K562 (cell line): ENCODE measurements around the gene HOMEZ. TPM values are rescaled to one million over a fixed set of nuclear protein-coding genes. Genes with fewer than 3 reads are reported as not detected.

Experiments
- ATAC-seq: fragments of 200-7000 bp; cut with Tn5 transposase; 3 replicates; pipeline ENCODE4 v1.9.1; 2020; ENCODE audit warnings: moderate library complexity
- BruUV-seq: library from RNA; stranded (reverse); fragments of 400-500 nt; replicated peaks from 2 replicates; lab custom pipeline; 2021; lab: Mats Ljungman, UMichigan
- CTCF ChIA-PET: fragments of 300-600 bp; formaldehyde crosslinking; extraction: SDS; loops from one replicate; lab custom pipeline; 2021; ENCODE audit warnings: low intra/inter-chr PET ratio; lab: Yijun Ruan, JAX
- POLR2A ChIA-PET: fragments of 300-600, 350-650 bp; sonication (Branson Sonifier 250); formaldehyde crosslinking; extraction: SDS; loops from one replicate; lab custom pipeline; 2021; ENCODE audit warnings: antibody characterized with exemption, inconsistent platforms; lab: Yijun Ruan, JAX
- DNase-seq, 4 experiments: peaks; one replicate each; pipeline versions ENCODE4 v3.0.0 to v3.0.0-alpha.2; 2011 to 2018; ENCODE audit warnings: low spot score in 3 of 4, mixed read lengths in 3 of 4; ENCODE audit errors: extremely low read depth in 1 of 4
- FAIRE-seq: peaks from 2 replicates; lab custom pipeline; 2011; peaks lifted over from hg19 to GRCh38; lab: Jason Lieb, UNC
- H2AFZ ChIP-seq: 2 replicates; pipeline ENCODE4 v1.6.0; 2011; ENCODE audit warnings: low read depth, low read length, control low read depth, inconsistent platforms
- H3K27ac ChIP-seq: fragments of 200-600 bp; 3 replicates; pipeline ENCODE4 v1.8.0; 2011; ENCODE audit warnings: low read depth, mild to moderate bottlenecking, control low read depth, inconsistent platforms, low read length, moderate library complexity, mixed read lengths; ENCODE audit errors: extremely low read depth
- H3K27me3 ChIP-seq, 2 experiments: fragments of 300-600 bp in 1 of 2; 2 replicates in 1 of 2; 3 replicates in 1 of 2; pipeline versions ENCODE4 v1.6.0 to v1.8.0; 2011; ENCODE audit warnings: inconsistent platforms in 2 of 2, low read length in 2 of 2, mild to moderate bottlenecking in 1 of 2, mixed read lengths in 1 of 2, moderate library complexity in 1 of 2; ENCODE audit not compliant: control insufficient read depth in 2 of 2, insufficient read depth in 2 of 2
- H3K36me3 ChIP-seq: fragments of 300-600 bp; 3 replicates; pipeline ENCODE4 v1.8.0; 2011; ENCODE audit warnings: mild to moderate bottlenecking, low read length, inconsistent platforms; ENCODE audit not compliant: control insufficient read depth, insufficient read depth
- H3K4me1 ChIP-seq, 2 experiments: fragments of 200-600 bp in 1 of 2; replicated peaks in 1 of 2; 2 replicates in 1 of 2; 3 replicates in 1 of 2; pipeline versions ENCODE4 v1.5.1 to v1.8.0; 2011; ENCODE audit warnings: inconsistent platforms in 2 of 2, low read length in 2 of 2, mild to moderate bottlenecking in 1 of 2, mixed read lengths in 1 of 2, moderate library complexity in 1 of 2; ENCODE audit not compliant: control insufficient read depth in 2 of 2, insufficient read depth in 2 of 2
- H3K4me2 ChIP-seq: 2 replicates; pipeline ENCODE4 v1.6.1; 2011; ENCODE audit warnings: low read length, control low read depth, inconsistent platforms, mixed read lengths; ENCODE audit not compliant: insufficient read depth
- H3K4me3 ChIP-seq: fragments of 200-600 bp; sonication (generic), shearing (Covaris generic); 2 replicates; pipeline ENCODE4 v1.5.1; 2016; ENCODE audit warnings: control low read depth, inconsistent platforms
- H3K79me2 ChIP-seq: fragments of 200-600 bp; 3 replicates; pipeline ENCODE4 v1.8.0; 2011; ENCODE audit warnings: low read length, inconsistent platforms; ENCODE audit not compliant: control insufficient read depth, insufficient read depth
- H3K9ac ChIP-seq, 2 experiments: 2 replicates each; pipeline versions ENCODE4 v1.6.0 to v1.6.1; 2011; ENCODE audit warnings: low read depth in 2 of 2, low read length in 2 of 2, control low read depth in 1 of 2, inconsistent platforms in 1 of 2, mild to moderate bottlenecking in 1 of 2, mixed read lengths in 1 of 2; ENCODE audit not compliant: insufficient read depth in 1 of 2
- H3K9me1 ChIP-seq: one replicate; pipeline ENCODE4 v1.6.0; 2011; ENCODE audit warnings: inconsistent platforms, mild to moderate bottlenecking, low read length, moderate library complexity; ENCODE audit not compliant: control insufficient read depth, insufficient read depth
- H3K9me3 ChIP-seq: replicated peaks from 2 replicates; pipeline ENCODE4 v1.5.1; 2011; ENCODE audit warnings: low read depth, low read length, inconsistent platforms; ENCODE audit not compliant: control insufficient read depth, insufficient read depth
- H4K20me1 ChIP-seq: replicated peaks from 2 replicates; pipeline ENCODE4 v1.6.1; 2011; ENCODE audit warnings: low read length, inconsistent platforms, mixed read lengths; ENCODE audit not compliant: control insufficient read depth, insufficient read depth
- CHCHD3 ChIP-seq: fragments of 250-450 bp; sonication (Bioruptor Pico); IDR thresholded peaks from 2 replicates; pipeline ENCODE4 v2.1.2; 2022; ENCODE audit warnings: mild to moderate bottlenecking
- RBFOX2 ChIP-seq: fragments of 200-400 bp; formaldehyde crosslinking; IDR thresholded peaks from 2 replicates; pipeline ENCODE4 v1.6.1; 2017; ENCODE audit warnings: low read depth, mild to moderate bottlenecking, low read length, moderate library complexity
- ZBTB33 ChIP-seq: sonication (generic); formaldehyde crosslinking; IDR thresholded peaks from 2 replicates; pipeline ENCODE4 v1.8.1; 2023; ENCODE audit warnings: mild to moderate bottlenecking, missing genetic modification reagents
- ZNF23 ChIP-seq: fragments of 250-450 bp; sonication (Bioruptor Pico); IDR thresholded peaks from 2 replicates; pipeline ENCODE4 v1.4.0; 2020; ENCODE audit warnings: mild to moderate bottlenecking
- WGBS: fragments of 100-300 bp; shearing (Covaris generic); methylation state at CpG from one replicate; pipeline ENCODE4 v1.1.6; 2016; ENCODE audit warnings: low coverage, mixed read lengths; ENCODE audit not compliant: insufficient coverage; ENCODE audit errors: missing lambda C conversion rate; 5-methylcytosine and 5-hydroxymethylcytosine counted together
- in situ Hi-C: fragments of 300-500 bp; cut with MboI; formaldehyde crosslinking; loops from 4 replicates; pipeline ENCODE4 v1.15.0; 2018; ENCODE audit warnings: inconsistent platforms, mixed read lengths
- intact Hi-C: fragments of 100-400 bp; cut with micrococcal nuclease; formaldehyde crosslinking; loops from 2 replicates; pipeline ENCODE4 v1.14.2; 2022
- polyA plus RNA-seq, 8 experiments: library from polyadenylated mRNA; depleted of rRNA in 4 of 8; stranded (reverse) in 5 of 8; unstranded in 3 of 8; fragments of >200 nt; fragmentation: Nextera tagmentation in 2 of 8; fragmentation: Illumina TruSeq in 1 of 8; extraction: Ambion mirVana in 2 of 8; extraction: Trizol in 1 of 8; gene quantifications; 2 replicates each; pipeline versions ENCODE4 v1.2.1 to v1.2.3, GENCODE V29; 2011 to 2014; ENCODE audit warnings: inconsistent platforms in 1 of 8, missing spikeins in 1 of 8
- total RNA-seq, 7 experiments: library from RNA; depleted of rRNA in 6 of 7; stranded (reverse); fragments of >200 nt in 6 of 7; fragmentation: Illumina TruSeq in 2 of 7; extraction: Trizol in 2 of 7; gene quantifications; 2 replicates each; pipeline versions ENCODE4 v1.2.1 to v1.2.3, GENCODE V29; 2011 to 2021; ENCODE audit warnings: low replicate concordance in 1 of 7
- TF ChIP-seq, protein P1 (sequence below): sonication (generic); formaldehyde crosslinking; IDR thresholded peaks from 2 replicates; pipeline ENCODE4 v1.9.0; 2022; ENCODE audit warnings: mild to moderate bottlenecking, missing genetic modification reagents

Gene HOMEZ
- total and polyA plus RNA-seq, 9 of the 15 experiments (the other 6 are each of a cell fraction or from before 2014, with no cell fraction given) = 3.0 to 30.2 (median 16.9) TPM

DNA sequence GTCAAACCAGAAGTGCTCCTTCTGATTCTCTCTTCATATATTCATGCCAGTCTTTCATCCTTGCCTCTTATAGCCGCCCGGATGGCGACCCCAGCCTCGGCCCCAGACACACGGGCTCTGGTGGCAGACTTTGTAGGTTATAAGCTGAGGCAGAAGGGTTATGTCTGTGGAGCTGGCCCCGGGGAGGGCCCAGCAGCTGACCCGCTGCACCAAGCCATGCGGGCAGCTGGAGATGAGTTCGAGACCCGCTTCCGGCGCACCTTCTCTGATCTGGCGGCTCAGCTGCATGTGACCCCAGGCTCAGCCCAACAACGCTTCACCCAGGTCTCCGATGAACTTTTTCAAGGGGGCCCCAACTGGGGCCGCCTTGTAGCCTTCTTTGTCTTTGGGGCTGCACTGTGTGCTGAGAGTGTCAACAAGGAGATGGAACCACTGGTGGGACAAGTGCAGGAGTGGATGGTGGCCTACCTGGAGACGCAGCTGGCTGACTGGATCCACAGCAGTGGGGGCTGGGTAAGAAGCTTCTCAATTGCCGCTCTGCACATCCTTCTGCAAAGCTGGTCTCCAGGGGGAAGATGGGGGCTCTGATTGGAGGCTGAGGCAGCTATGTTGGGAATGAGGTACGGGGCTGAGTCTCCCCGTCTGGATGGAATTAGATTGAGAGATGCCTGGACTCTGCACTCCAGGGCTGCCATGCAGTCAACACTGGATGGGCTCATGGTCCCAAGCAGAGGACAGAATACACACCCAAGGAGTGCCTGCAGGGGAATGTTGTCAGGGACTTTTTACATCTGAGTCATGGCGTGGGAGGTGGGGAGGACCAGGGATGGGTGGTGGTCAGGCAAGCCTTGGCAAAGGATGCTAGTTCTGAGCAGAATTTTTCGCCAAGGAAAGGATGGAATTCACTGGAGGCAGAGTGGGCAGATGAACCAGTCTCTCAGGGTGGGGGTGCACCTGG lies 22.0 kb upstream of the HOMEZ start:
- H3K4me3 ChIP-seq = peak overlapping the region; percentile 94
- no peak for DNase-seq
- no peak for TF ChIP-seq ZNF23 (CRISPR knock-in tag)
- TF ChIP-seq CHCHD3 (CRISPR knock-in tag) = no peak
- peak; percentile 47 for TF ChIP-seq RBFOX2
- TF ChIP-seq ZBTB33 (CRISPR knock-in tag) = 0 out of 2 replicates have a peak, but pooled peaks have one; percentile 34
- TF ChIP-seq, protein P1, sequence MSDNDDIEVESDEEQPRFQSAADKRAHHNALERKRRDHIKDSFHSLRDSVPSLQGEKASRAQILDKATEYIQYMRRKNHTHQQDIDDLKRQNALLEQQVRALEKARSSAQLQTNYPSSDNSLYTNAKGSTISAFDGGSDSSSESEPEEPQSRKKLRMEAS (CRISPR knock-in tag) = no peak
- ATAC-seq = no peak
- BruUV-seq = no TSS peak
- H3K36me3 ChIP-seq = peaks cover 51% of the 10 kb centered on the region
- in situ Hi-C loops = no loop called here
- intact Hi-C loops = loop anchor here (2.0 kb wide), 1 partner anchor 13 kb away; the partner anchor contains the start of gene PABPN1
- CTCF ChIA-PET = no interaction called here
- POLR2A ChIA-PET = interaction anchor here (1.0 to 3.7 kb wide), 4 partner anchors 7 to 38 kb away, joined by 3 to 17 read pairs (median 8); partner anchors contain the start of gene PABPN1
- H3K4me2 ChIP-seq = peak overlapping the region; percentile 98
- H2AFZ ChIP-seq = no peak overlapping the region
- H3K9me3 ChIP-seq = no peaks in the 10 kb centered on the region
- H4K20me1 ChIP-seq = no peaks in the 10 kb centered on the region
- H3K4me1 ChIP-seq = peaks cover 21 to 28% of the 10 kb centered on the region in 2 experiments; a peak in 4 of 5 replicates
- peaks cover 4% of the 10 kb centered on the region for H3K9me1 ChIP-seq
- no peaks in the 10 kb centered on the region for H3K27me3 ChIP-seq
- WGBS = 73% methylated on average over 17 of the region's 22 CpGs
- peak overlapping the region; percentile 92 to 95 for H3K9ac ChIP-seq
- H3K79me2 ChIP-seq = peaks cover 45% of the 10 kb centered on the region
- H3K27ac ChIP-seq = peak overlapping the region; percentile 90; the same call in 2 of the 3 replicates
- FAIRE-seq = no peak
